Measurements from ENCODE around the gene CASS4. TPM values are rescaled to one million over a fixed set of nuclear protein-coding genes. Genes with fewer than 3 reads are reported as not detected.

CASS4 gene
- total RNA-seq, 2 experiments from 2014 or later: 0.15 TPM; not detected in 1

GRCh38 chr20:56467968-56468315 is 55.9 kb downstream of the CASS4 start:
- Histone ChIP-seq H3K36me3 (ENCODE audit: insufficient read depth, low read length) (peaks cover 4% of the 10 kb centered on the region; the same call in 1 of the 2 replicates), H3K4me2 (ENCODE audit: low read length) (peak overlapping the region; percentile 81), H3K4me3 (ENCODE audit: low read depth, low read length, poor library complexity, severe bottlenecking) (peak overlapping the region; percentile 97), H3K4me1 (ENCODE audit: insufficient read depth, low read length, poor library complexity, severe bottlenecking) (peaks cover 33% of the 10 kb centered on the region), H3K79me2 (ENCODE audit: insufficient read depth, low read depth, low read length) (peaks cover 31% of the 10 kb centered on the region), H3K9me3 (ENCODE audit: low read length) (no peaks in the 10 kb centered on the region), H3K9me2 (ENCODE audit: insufficient read depth, low read length) (no peaks in the 10 kb centered on the region), H3K27ac (ENCODE audit: low read depth, low read length, poor library complexity, severe bottlenecking) (no peak overlapping the region), H4K20me1 (ENCODE audit: insufficient read depth, low read length) (peaks cover 11% of the 10 kb centered on the region; the same call in 1 of the 2 replicates), H2AFZ (ENCODE audit: low read length) (peak overlapping the region; percentile 94; the same call in 1 of the 2 replicates)
- peak; percentile 10 for DNase-seq (ENCODE audit: low spot score)
- BruUV-seq (replicated peaks): no TSS peak
- ChIA-PET CTCF (ENCODE audit: unreplicated experiment) (no interaction called here), POLR2A (interaction anchor here (1.4 kb wide), 1 partner anchor 77 kb away, joined by 3 read pairs; no protein-coding TSS in a partner anchor)
- TF ChIP-seq CTCF (conservative IDR thresholded peaks at IDR 0.05; ENCODE audit: low read length) (no peak), EZH2phosphoT487 (IDR thresholded peaks at IDR 0.05; ENCODE audit: borderline replicate concordance, low read depth, low read length) (no peak)
- intact Hi-C loops (cut with micrococcal nuclease; ENCODE audit: unreplicated experiment): loop anchor here (2.0 kb wide), 1 partner anchor 75 kb away; the partner anchor contains the start of genes AURKA and CSTF1

- Histone ChIP-seq H3K27ac (ENCODE audit: low read depth, low read length, poor library complexity, severe bottlenecking) (peak within 1 kb of the TSS; percentile 27), H3K4me3 (ENCODE audit: low read depth, low read length, poor library complexity, severe bottlenecking) (peak within 1 kb of the TSS; percentile 97), H3K4me2 (ENCODE audit: low read length) (peak within 1 kb of the TSS; percentile 91), H3K4me1 (ENCODE audit: insufficient read depth, low read length, poor library complexity, severe bottlenecking) (peaks cover 33% of the 10 kb centered on the region), H3K36me3 (ENCODE audit: insufficient read depth, low read length) (peaks cover 9% of the 10 kb centered on the region), H4K20me1 (ENCODE audit: insufficient read depth, low read length) (peaks cover 11% of the 10 kb centered on the region; the same call in 1 of the 2 replicates), H3K9me2 (ENCODE audit: insufficient read depth, low read length) (no peaks in the 10 kb centered on the region), H3K9me3 (ENCODE audit: low read length) (no peaks in the 10 kb centered on the region), H2AFZ (ENCODE audit: low read length) (peak within 1 kb of the TSS; percentile 94; the same call in 1 of the 2 replicates), H3K79me2 (ENCODE audit: insufficient read depth, low read depth, low read length) (peaks cover 31% of the 10 kb centered on the region)
- TSS peak; percentile 86 for BruUV-seq (replicated peaks)
- TF ChIP-seq EZH2phosphoT487 (IDR thresholded peaks at IDR 0.05; ENCODE audit: borderline replicate concordance, low read depth, low read length) (no peak), CTCF (conservative IDR thresholded peaks at IDR 0.05; ENCODE audit: low read length) (no peak)
- POLR2A ChIA-PET: interaction anchor here (0.7 to 1.4 kb wide), 4 partner anchors 14 to 1005 kb away, joined by 3 read pairs; no protein-coding TSS in a partner anchor
- CTCF ChIA-PET (ENCODE audit: unreplicated experiment): no interaction called here
- intact Hi-C loops (cut with micrococcal nuclease; ENCODE audit: unreplicated experiment): loop anchor here (2.0 kb wide), 1 partner anchor 76 kb away; the partner anchor contains the start of genes AURKA and CSTF1
- DNase-seq (ENCODE audit: low spot score): peak; percentile 94
Measured at GRCh38 chr20:56468316-56469076, 56.4 kb downstream of the CASS4 start, which contains the start of gene RTF2. TSS of gene RTF2 (plus strand) at chr20:56468627. CDS start at chr20:56468698, 71 bp downstream.
